ENCODE measurements around the gene FADS1. TPM values are rescaled to one million over a fixed set of nuclear protein-coding genes. Genes with fewer than 3 reads are reported as not detected.

Gene FADS1
- total and polyA plus RNA-seq, 2 experiments from 2014 or later: 74.9 to 119 TPM

- no peak for TF ChIP-seq ETS1 (IDR thresholded peaks at IDR 0.05)
- TF ChIP-seq EZH2 (IDR thresholded peaks at IDR 0.05; ENCODE audit: low read depth, unreplicated experiment): no peak
Measured at GRCh38 chr11:61861634-61862033, 44.8 kb upstream of the FADS1 start (continued).

- H3K4me1 Mint-ChIP-seq: no peaks in the 10 kb centered on the region; the same call in 1 of the 3 replicates
- Histone ChIP-seq H3K4me1 (ENCODE audit: insufficient read depth) (no peaks in the 10 kb centered on the region), H3K36me3 (ENCODE audit: insufficient read depth) (peaks cover 45% of the 10 kb centered on the region), H3K79me2 (replicated peaks; ENCODE audit: insufficient read depth) (0 out of 2 replicates have a peak, but pooled peaks cover 3% of the 10 kb centered on the region), H3K9me2 (ENCODE audit: insufficient read depth) (no peaks in the 10 kb centered on the region), H3K27me3 (ENCODE audit: insufficient read depth) (no peaks in the 10 kb centered on the region), H3F3A (replicated peaks; ENCODE audit: low read depth) (peaks cover 3% of the 10 kb centered on the region; the same call in 1 of the 2 replicates), H3K4me2 (no peak overlapping the region), H3K4me3 (no peak overlapping the region), H3K27ac (ENCODE audit: low read depth) (no peak overlapping the region), H4K20me1 (replicated peaks; ENCODE audit: insufficient read depth) (peaks cover 9% of the 10 kb centered on the region), H2AFZ (no peak overlapping the region)
- no peak overlapping the region for H3K4me3 Mint-ChIP-seq
- DNase-seq (ENCODE audit: low spot score) (no peak), ATAC-seq (no peak)
- peaks cover 86% of the 10 kb centered on the region for H3K36me3 Mint-ChIP-seq (ENCODE audit: low read depth)
- H3K27me3 Mint-ChIP-seq (ENCODE audit: insufficient read depth, low read depth, poor library complexity): no peaks in the 10 kb centered on the region
- H3K27ac Mint-ChIP-seq: no peak overlapping the region
- no peaks in the 10 kb centered on the region; the same call in 2 of the 3 replicates for H3K9me3 Mint-ChIP-seq
- no peak for TF ChIP-seq ZNF462 (CRISPR knock-in tag; IDR thresholded peaks at IDR 0.05)
- no peak for TF ChIP-seq POLR2AphosphoS5 (IDR thresholded peaks at IDR 0.05; ENCODE audit: low read depth)
- no peak for TF ChIP-seq CREB1 (CRISPR knock-in tag; IDR thresholded peaks at IDR 0.05; ENCODE audit: low read depth)
- no peak for TF ChIP-seq ETS1 (IDR thresholded peaks at IDR 0.05)
- TF ChIP-seq ZNF331 (CRISPR knock-in tag; IDR thresholded peaks at IDR 0.05; ENCODE audit: low read depth): no peak
- TF ChIP-seq REST (IDR thresholded peaks at IDR 0.05; ENCODE audit: unreplicated experiment): no peak
- TF ChIP-seq EZH2phosphoT487 (IDR thresholded peaks at IDR 0.05; ENCODE audit: unreplicated experiment): no peak
- no peak for TF ChIP-seq ZNF114 (CRISPR knock-in tag; IDR thresholded peaks at IDR 0.05)
- no peak for TF ChIP-seq EZH2 (IDR thresholded peaks at IDR 0.05; ENCODE audit: low read depth, unreplicated experiment)
- no peak for TF ChIP-seq STAT1 (IDR thresholded peaks at IDR 0.05; ENCODE audit: unreplicated experiment)
Measured at GRCh38 chr11:61860054-61860903, 43.5 kb upstream of the FADS1 start.
